Spleen (tissue), 11 donors: ENCODE data around the gene KATNAL2. TPM values are rescaled to one million over a fixed set of nuclear protein-coding genes. Genes with fewer than 3 reads are reported as not detected.

Experiments
- DNase-seq: peaks from one replicate; pipeline ENCODE4 v3.0.0-alpha.2; 2020
- H3K27ac ChIP-seq, 8 donors: fragments of 200-600 bp; sonication (generic) in 7 of 8; 1 replicate in 4 of 8; 2 replicates in 4 of 8; pipeline versions ENCODE4 v1.5.0 to v1.8.0; 2016 to 2021; ENCODE audit warnings: inconsistent platforms in 4 of 8, mild to moderate bottlenecking in 4 of 8, moderate library complexity in 1 of 8
- H3K27me3 ChIP-seq, 7 donors: fragments of 200-600 bp; sonication (generic) in 6 of 7; replicated peaks in 1 of 7; 1 replicate in 4 of 7; 2 replicates in 3 of 7; pipeline versions ENCODE4 v1.5.0 to v1.8.0; 2016 to 2021; ENCODE audit warnings: inconsistent platforms in 3 of 7, mild to moderate bottlenecking in 1 of 7
- H3K36me3 ChIP-seq, 6 donors: fragments of 200-600 bp; sonication (generic) in 5 of 6; 1 replicate in 4 of 6; 2 replicates in 2 of 6; pipeline versions ENCODE4 v1.5.0 to v1.8.0; 2016 to 2021; ENCODE audit warnings: inconsistent platforms in 2 of 6
- H3K4me1 ChIP-seq, 6 donors: fragments of 200-600 bp; sonication (generic) in 5 of 6; 1 replicate in 3 of 6; 2 replicates in 3 of 6; pipeline versions ENCODE4 v1.5.0 to v1.8.0; 2016 to 2021; ENCODE audit warnings: inconsistent platforms in 3 of 6
- H3K4me3 ChIP-seq, 8 donors: fragments of 200-600 bp; sonication (generic) in 7 of 8; 1 replicate in 4 of 8; 2 replicates in 4 of 8; pipeline versions ENCODE4 v1.5.0 to v1.8.0; 2016 to 2021; ENCODE audit warnings: inconsistent platforms in 4 of 8, mild to moderate bottlenecking in 4 of 8, moderate library complexity in 2 of 8
- H3K9me3 ChIP-seq, 8 donors: fragments of 200-600 bp; sonication (generic) in 7 of 8; 1 replicate in 4 of 8; 2 replicates in 4 of 8; pipeline versions ENCODE4 v1.5.0 to v1.8.0; 2016 to 2021; ENCODE audit warnings: inconsistent platforms in 4 of 8
- POLR2A ChIP-seq, 3 donors: fragments of 450-650 bp; IDR thresholded peaks; one replicate each; pipeline ENCODE4 v1.5.1; 2017; ENCODE audit warnings: antibody characterized with exemption in 3 of 3, mild to moderate bottlenecking in 1 of 3
- POLR2AphosphoS5 ChIP-seq, 3 donors: sonication (generic); formaldehyde crosslinking; IDR thresholded peaks; one replicate each; pipeline ENCODE4 v1.5.1; 2017; ENCODE audit warnings: antibody characterized with exemption in 3 of 3
- WGBS, 5 donors: extraction: QIAGEN DNeasy Blood & Tissue Kit in 3 of 5; methylation state at CpG; one replicate each; pipeline versions ENCODE4 v1.1.5 to v1.1.7; 2013 to 2018; 5-methylcytosine and 5-hydroxymethylcytosine counted together
- intact Hi-C: fragments of 100-400 bp; cut with DNase I; formaldehyde crosslinking; loops from one replicate; pipeline ENCODE4 v1.15.0; 2023; ENCODE audit warnings: low total_unique reads
- polyA plus RNA-seq, 3 donors: library from polyadenylated mRNA; stranded (reverse); fragments of 200-250 nt; gene quantifications; one replicate each; pipeline ENCODE4 v1.2.1, GENCODE V29; 2013
- total RNA-seq, 7 donors: library from RNA; depleted of rRNA in 3 of 7; stranded (reverse); fragments of >200 nt in 3 of 7; fragmentation: NEBNext Ultra II Directional in 4 of 7; extraction: Animal tissue kit (Norgen Biotek cat#: 25700) in 4 of 7; gene quantifications; one replicate each; pipeline versions ENCODE4 v1.1.0 to v1.2.1, GENCODE V29; 2016 to 2021
- TF ChIP-seq, protein P1 (sequence below), 11 experiments: fragments of 200-600 bp in 7 of 11; fragments of 450-650 bp in 4 of 11; sonication (generic) in 4 of 11; IDR thresholded peaks in 8 of 11; conservative IDR thresholded peaks in 3 of 11; 1 replicate in 7 of 11; 2 replicates in 4 of 11; pipeline versions ENCODE4 v1.4.0 to v1.8.0; 2016 to 2021; ENCODE audit warnings: antibody characterized with exemption in 11 of 11, inconsistent platforms in 4 of 11, mild to moderate bottlenecking in 1 of 11
- donor health status: healthy with polysubstance abuse.
- donor health status: DM: no; HTN: no; CAD: no; lungs with moderate emphysema.
- donor health status: DM: no; HTN: no; CAD: no.
- donor health status: Bipolar disorder and iron deficiency.
- donor health status: healthy.
- donor health status: DM: no; HTN: no; CAD: no.
- donor health status: DM: yes; HTN: yes; CAD: no.

KATNAL2 gene
- total and polyA plus RNA-seq, 10 donors, result 1.5 to 10.0 (median 3.2) TPM

DNA sequence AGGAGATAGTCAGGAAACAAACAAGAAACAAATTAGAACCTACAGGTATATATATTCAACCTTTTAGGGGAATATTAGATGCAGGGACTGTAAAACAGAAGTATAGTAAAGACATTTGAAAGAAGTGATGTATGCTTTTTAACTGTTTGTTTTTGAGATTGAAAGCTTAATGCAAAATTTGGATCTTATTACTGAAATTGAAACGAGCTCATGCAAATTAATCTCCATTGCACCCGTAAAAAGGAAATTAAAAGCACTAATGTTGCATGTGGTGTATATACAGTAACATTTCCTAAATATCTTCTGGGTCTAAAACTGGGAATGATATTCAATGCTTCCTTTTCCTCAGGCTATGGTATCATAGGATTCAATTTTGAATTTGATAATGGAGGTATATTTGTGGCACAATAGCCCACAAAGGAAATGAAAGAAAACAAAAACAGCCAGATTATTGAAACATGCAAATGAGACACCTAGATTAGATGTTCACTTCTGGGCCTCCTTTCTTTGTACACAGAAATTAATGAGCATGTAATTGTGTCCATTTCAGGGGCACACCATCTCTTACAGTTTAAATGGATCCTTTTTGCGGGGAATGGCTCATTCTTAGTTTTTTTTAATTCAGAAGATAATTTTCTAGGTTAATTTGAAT is 119.7 kb downstream of the KATNAL2 start:
- intact Hi-C loops, result no loop called here
- Histone ChIP-seq H3K4me1 (no peaks in the 10 kb centered on the region), H3K9me3 (peaks cover 0 to 19% (median 2%) of the 10 kb centered on the region in 8 donors), H3K36me3 (no peaks in the 10 kb centered on the region), H3K4me3 (no peak overlapping the region), H3K27me3 (no peaks in the 10 kb centered on the region), H3K27ac (no peak overlapping the region)
- TF ChIP-seq POLR2AphosphoS5 (IDR thresholded peaks at IDR 0.05), result no peak
- TF ChIP-seq POLR2A (IDR thresholded peaks at IDR 0.05), result no peak
- TF ChIP-seq, protein P1, sequence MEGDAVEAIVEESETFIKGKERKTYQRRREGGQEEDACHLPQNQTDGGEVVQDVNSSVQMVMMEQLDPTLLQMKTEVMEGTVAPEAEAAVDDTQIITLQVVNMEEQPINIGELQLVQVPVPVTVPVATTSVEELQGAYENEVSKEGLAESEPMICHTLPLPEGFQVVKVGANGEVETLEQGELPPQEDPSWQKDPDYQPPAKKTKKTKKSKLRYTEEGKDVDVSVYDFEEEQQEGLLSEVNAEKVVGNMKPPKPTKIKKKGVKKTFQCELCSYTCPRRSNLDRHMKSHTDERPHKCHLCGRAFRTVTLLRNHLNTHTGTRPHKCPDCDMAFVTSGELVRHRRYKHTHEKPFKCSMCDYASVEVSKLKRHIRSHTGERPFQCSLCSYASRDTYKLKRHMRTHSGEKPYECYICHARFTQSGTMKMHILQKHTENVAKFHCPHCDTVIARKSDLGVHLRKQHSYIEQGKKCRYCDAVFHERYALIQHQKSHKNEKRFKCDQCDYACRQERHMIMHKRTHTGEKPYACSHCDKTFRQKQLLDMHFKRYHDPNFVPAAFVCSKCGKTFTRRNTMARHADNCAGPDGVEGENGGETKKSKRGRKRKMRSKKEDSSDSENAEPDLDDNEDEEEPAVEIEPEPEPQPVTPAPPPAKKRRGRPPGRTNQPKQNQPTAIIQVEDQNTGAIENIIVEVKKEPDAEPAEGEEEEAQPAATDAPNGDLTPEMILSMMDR (IDR thresholded peaks at IDR 0.05 in 8 of 11, conservative IDR thresholded peaks at IDR 0.05 in 3 of 11), result no peak
- DNase-seq, result no peak
- WGBS, 5 donors, result 74 to 80% (median 76%) methylated on average over 3 of the region's 3 CpGs

DNA sequence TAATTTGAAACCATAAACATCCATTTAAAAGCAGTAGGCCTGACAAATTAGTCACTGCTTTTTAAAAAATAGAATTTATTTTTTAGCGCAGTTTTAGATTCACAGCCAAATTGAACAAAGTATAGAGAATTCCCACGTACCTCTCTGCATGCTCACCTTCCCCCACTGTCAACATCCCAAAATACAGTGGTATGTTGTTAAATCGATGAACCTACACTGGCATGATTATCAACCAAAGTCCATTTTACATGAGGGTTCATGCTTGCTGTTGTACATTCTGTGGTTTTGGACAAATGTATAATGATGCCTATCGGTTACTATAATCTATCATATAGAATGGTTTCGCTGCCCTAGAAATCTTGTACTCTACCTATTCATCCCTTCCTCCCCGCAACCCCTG is 123.6 kb downstream of the KATNAL2 start:
- Histone ChIP-seq H3K4me1 (no peaks in the 10 kb centered on the region), H3K36me3 (no peaks in the 10 kb centered on the region), H3K27ac (no peak overlapping the region), H3K9me3 (no peaks in the 10 kb centered on the region), H3K27me3 (no peaks in the 10 kb centered on the region), H3K4me3 (no peak overlapping the region)
- TF ChIP-seq POLR2AphosphoS5 (IDR thresholded peaks at IDR 0.05) (no peak), POLR2A (IDR thresholded peaks at IDR 0.05) (no peak)
- TF ChIP-seq, protein P1 (IDR thresholded peaks at IDR 0.05 in 8 of 11, conservative IDR thresholded peaks at IDR 0.05 in 3 of 11), result no peak
- intact Hi-C loops, result no loop called here
- DNase-seq, result no peak
- 90 to 96% (median 95%) methylated on average over 6 of the region's 6 CpGs for WGBS, 5 donors

DNA sequence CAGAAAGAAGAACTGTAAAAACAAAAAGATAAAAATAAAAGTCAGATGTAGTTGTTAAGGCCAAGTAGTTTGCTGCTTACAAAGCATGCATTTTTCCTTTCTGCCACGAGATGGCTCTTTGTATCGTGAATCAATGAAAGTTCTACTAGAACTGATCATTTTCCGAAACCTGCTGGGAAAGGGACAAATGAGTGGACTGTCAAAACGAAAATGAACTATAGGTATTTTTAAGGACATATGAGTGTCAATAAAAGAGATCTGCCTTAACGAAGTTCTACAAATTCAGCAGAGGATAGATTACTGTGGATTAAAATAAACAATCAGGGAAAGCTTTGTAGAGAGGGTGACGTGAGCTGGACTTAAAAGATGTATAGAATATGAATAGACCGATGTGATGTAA is 133.1 kb downstream of the KATNAL2 start:
- 32 to 40% (median 38%) methylated on average over 7 of the region's 7 CpGs for WGBS, 5 donors

DNA sequence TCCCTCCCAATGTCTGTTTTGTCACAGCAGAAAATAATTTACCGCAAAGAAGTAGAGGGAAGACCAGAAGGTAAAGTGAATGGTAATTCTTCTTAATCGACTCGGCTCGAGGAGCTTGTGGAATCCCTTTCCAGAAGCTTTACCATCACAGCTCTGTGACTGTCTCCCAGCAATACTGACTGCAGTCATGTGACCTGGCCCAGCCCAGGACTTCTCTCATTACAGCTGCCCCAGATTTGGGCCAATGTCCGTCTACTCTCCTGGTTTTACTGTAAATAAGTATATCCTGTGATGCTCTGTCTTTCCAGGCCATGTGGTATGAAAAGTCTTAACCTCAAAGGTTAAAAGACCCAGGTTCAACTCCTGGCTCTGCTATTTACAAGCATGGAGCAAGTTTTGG is 137.0 kb downstream of the KATNAL2 start:
- WGBS, 5 donors, result 88 to 93% (median 91%) methylated on average over 5 of the region's 5 CpGs
- no peaks in the 10 kb centered on the region for H3K9me3 ChIP-seq
- no peak overlapping the region for H3K4me3 ChIP-seq
- intact Hi-C loops, result no loop called here
- no peak for TF ChIP-seq POLR2A (IDR thresholded peaks at IDR 0.05)
- TF ChIP-seq, protein P1 (IDR thresholded peaks at IDR 0.05 in 8 of 11, conservative IDR thresholded peaks at IDR 0.05 in 3 of 11), result no peak
- TF ChIP-seq POLR2AphosphoS5 (IDR thresholded peaks at IDR 0.05), result no peak
- H3K4me1 ChIP-seq, result no peaks in the 10 kb centered on the region
- DNase-seq, result no peak
- no peak overlapping the region for H3K27ac ChIP-seq
- H3K27me3 ChIP-seq, result no peaks in the 10 kb centered on the region
- H3K36me3 ChIP-seq, result no peaks in the 10 kb centered on the region

More for the DNA sequence above, 133.1 kb downstream of the KATNAL2 start:
- no peaks in the 10 kb centered on the region for H3K9me3 ChIP-seq
- intact Hi-C loops, result no loop called here
- H3K27me3 ChIP-seq, result no peaks in the 10 kb centered on the region
- TF ChIP-seq, protein P1 (IDR thresholded peaks at IDR 0.05 in 8 of 11, conservative IDR thresholded peaks at IDR 0.05 in 3 of 11), result peak; percentile 22 to 70 (median 58)
- no peak for TF ChIP-seq POLR2AphosphoS5 (IDR thresholded peaks at IDR 0.05)
- no peak overlapping the region for H3K27ac ChIP-seq
- no peaks in the 10 kb centered on the region for H3K4me1 ChIP-seq
- H3K36me3 ChIP-seq, result no peaks in the 10 kb centered on the region
- H3K4me3 ChIP-seq, result no peak overlapping the region
- no peak for DNase-seq
